Measurements from ENCODE around the gene NOVA2. TPM values are rescaled to one million over a fixed set of nuclear protein-coding genes. Genes with fewer than 3 reads are reported as not detected.

The NOVA2 gene
- total and polyA plus RNA-seq, 2 donors, result 0.09 to 1.0 TPM

- Histone ChIP-seq H3K9me3 (ENCODE audit: control insufficient read depth in 2 of 2, insufficient read depth in 1 of 2, low read length in 1 of 2) (no peaks in the 10 kb centered on the region), H3K36me3 (ENCODE audit: control insufficient read depth in 2 of 2, insufficient read depth in 2 of 2, low read length in 1 of 2) (no peaks in the 10 kb centered on the region), H3K27ac (ENCODE audit: low read depth in 1 of 2, low read length in 1 of 2) (no peak overlapping the region), H3K4me1 (ENCODE audit: control insufficient read depth in 2 of 2, insufficient read depth in 2 of 2, low read length in 2 of 2) (peaks cover 4 to 9% of the 10 kb centered on the region in 2 donors), H3K27me3 (ENCODE audit: control insufficient read depth in 2 of 2, insufficient read depth in 1 of 2, low read length in 1 of 2) (peaks cover 2% of the 10 kb centered on the region in 2 donors), H3K4me3 (ENCODE audit: low read length in 2 of 2) (peak overlapping the region in 1 of 2 donors; percentile 31)
- peak; percentile 74 to 98 (median 90) for DNase-seq (ENCODE audit: low read depth in 6 of 9, low spot score in 9 of 9)
- 12% methylated on average over 33 of the region's 33 CpGs for WGBS
These were observed 46.0 kb downstream of the NOVA2 start for GRCh38 chr19:45927565-45928261.

DNA sequence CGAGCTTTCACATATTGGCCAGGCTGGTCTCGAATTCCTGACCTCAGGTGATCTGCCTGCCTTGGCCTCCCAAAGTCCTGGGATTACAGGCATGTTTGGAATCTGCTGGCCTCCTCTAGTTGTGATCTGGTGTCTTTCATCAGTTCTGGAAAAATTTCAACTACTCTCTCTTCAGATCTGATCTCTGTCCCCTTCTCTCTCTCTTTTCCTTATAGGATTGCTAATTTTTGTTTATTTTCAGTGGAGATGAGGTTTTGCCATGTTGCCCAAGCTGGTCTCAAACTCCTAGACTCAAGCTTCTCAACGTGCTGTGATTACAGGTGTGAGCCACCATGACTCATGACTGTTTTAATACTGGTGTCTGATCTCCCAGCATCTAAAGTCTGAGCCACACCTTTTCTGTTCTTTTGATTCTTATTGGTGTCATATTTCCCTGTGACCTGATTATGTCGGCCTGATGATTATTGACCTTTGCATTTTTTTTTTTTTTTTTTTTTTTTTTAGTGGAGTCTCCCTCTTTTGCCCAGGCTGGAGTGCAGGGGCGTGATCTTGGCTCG lies 48.7 kb downstream of the NOVA2 start:
- no peak for DNase-seq (ENCODE audit: low read depth in 6 of 9, low spot score in 9 of 9)
- Histone ChIP-seq H3K4me3 (ENCODE audit: low read length in 2 of 2) (no peak overlapping the region), H3K9me3 (ENCODE audit: control insufficient read depth in 2 of 2, insufficient read depth in 1 of 2, low read length in 1 of 2) (no peaks in the 10 kb centered on the region), H3K4me1 (ENCODE audit: control insufficient read depth in 2 of 2, insufficient read depth in 2 of 2, low read length in 2 of 2) (peaks cover 4 to 9% of the 10 kb centered on the region in 2 donors), H3K36me3 (ENCODE audit: control insufficient read depth in 2 of 2, insufficient read depth in 2 of 2, low read length in 1 of 2) (no peaks in the 10 kb centered on the region), H3K27ac (ENCODE audit: low read depth in 1 of 2, low read length in 1 of 2) (no peak overlapping the region), H3K27me3 (ENCODE audit: control insufficient read depth in 2 of 2, insufficient read depth in 1 of 2, low read length in 1 of 2) (peaks cover 0 to 11% of the 10 kb centered on the region in 2 donors)
- 90% methylated on average over 6 of the region's 6 CpGs for WGBS

DNA sequence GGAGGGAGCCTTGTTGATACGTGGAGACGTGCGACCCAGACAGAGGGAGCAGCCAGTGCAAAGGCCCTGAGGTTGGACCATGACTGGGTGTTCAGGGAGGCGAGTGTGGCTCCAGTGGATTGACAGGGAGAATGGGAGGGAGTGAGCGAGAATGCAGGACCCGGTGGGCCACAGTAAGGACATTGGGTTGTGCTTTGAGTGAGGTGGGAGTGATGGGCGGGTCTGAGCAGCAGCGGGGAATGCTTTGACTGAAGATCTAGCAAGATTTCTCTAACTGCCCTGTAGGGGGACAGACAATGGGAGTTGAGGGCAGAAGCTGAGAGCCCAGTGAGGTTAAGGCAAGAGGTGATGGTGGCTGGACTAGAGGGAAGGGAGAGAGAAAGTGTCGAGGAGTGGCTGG lies 51.4 kb downstream of the NOVA2 start:
- no peak for DNase-seq (ENCODE audit: low read depth in 6 of 9, low spot score in 9 of 9)
- Histone ChIP-seq H3K36me3 (ENCODE audit: control insufficient read depth in 2 of 2, insufficient read depth in 2 of 2, low read length in 1 of 2) (no peaks in the 10 kb centered on the region), H3K4me3 (ENCODE audit: low read length in 2 of 2) (no peak overlapping the region), H3K9me3 (ENCODE audit: control insufficient read depth in 2 of 2, insufficient read depth in 1 of 2, low read length in 1 of 2) (no peaks in the 10 kb centered on the region), H3K27me3 (ENCODE audit: control insufficient read depth in 2 of 2, insufficient read depth in 1 of 2, low read length in 1 of 2) (peaks cover 3 to 23% of the 10 kb centered on the region in 2 donors), H3K4me1 (ENCODE audit: control insufficient read depth in 2 of 2, insufficient read depth in 2 of 2, low read length in 2 of 2) (no peaks in the 10 kb centered on the region), H3K27ac (ENCODE audit: low read depth in 1 of 2, low read length in 1 of 2) (no peak overlapping the region)
- 69% methylated on average over 9 of the region's 9 CpGs for WGBS

DNA sequence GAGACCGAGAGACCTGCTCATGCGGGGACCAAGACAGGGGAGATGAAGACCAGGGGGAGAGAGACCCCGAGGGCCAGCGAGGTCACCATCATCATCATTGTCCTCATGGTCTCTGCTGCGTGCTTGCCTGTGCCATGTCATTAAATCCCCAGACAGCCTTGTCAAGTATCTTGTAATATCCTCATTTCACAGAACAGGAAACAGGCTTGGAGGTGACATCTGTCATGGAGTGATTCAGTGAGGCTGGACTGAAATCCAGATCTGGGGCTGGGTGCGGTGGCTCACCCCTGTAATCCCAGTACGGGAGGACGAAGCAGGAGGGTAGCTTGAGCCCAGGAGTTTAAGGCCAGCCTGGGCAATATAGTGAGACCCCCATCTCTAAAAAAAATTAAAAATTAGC lies 53.2 kb downstream of the NOVA2 start:
- peaks cover 3 to 23% of the 10 kb centered on the region in 2 donors for H3K27me3 ChIP-seq (ENCODE audit: control insufficient read depth in 2 of 2, insufficient read depth in 1 of 2, low read length in 1 of 2)
- no peaks in the 10 kb centered on the region for H3K9me3 ChIP-seq (ENCODE audit: control insufficient read depth in 2 of 2, insufficient read depth in 1 of 2, low read length in 1 of 2)
- H3K27ac ChIP-seq (ENCODE audit: low read depth in 1 of 2, low read length in 1 of 2), result no peak overlapping the region
- 79% methylated on average over 8 of the region's 8 CpGs for WGBS
- DNase-seq (ENCODE audit: low read depth in 6 of 9, low spot score in 9 of 9), result no peak
- no peaks in the 10 kb centered on the region for H3K4me1 ChIP-seq (ENCODE audit: control insufficient read depth in 2 of 2, insufficient read depth in 2 of 2, low read length in 2 of 2)
- no peak overlapping the region for H3K4me3 ChIP-seq (ENCODE audit: low read length in 2 of 2)
- H3K36me3 ChIP-seq (ENCODE audit: control insufficient read depth in 2 of 2, insufficient read depth in 2 of 2, low read length in 1 of 2), result no peaks in the 10 kb centered on the region

DNA sequence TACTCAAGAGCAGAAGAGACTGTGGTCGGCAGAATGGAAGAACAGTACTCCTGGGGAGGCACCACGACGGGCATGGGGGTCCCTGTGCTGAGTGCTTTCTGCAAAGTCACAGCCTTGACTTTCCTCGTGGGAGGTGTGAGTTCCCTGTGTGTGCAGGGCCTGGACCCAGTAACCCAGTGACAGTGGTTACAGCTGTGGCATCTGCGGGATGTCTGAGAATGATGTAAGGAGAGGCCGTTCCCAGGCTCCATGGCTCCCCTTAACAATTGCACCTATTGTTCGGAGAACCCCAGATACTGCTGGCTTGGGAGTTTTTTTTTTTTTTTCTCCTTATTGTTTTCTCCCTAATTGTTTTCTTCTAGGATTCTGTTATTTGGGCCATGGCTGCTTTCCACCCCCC lies 54.0 kb downstream of the NOVA2 start:
- no peaks in the 10 kb centered on the region for H3K36me3 ChIP-seq (ENCODE audit: control insufficient read depth in 2 of 2, insufficient read depth in 2 of 2, low read length in 1 of 2)
- 48% methylated on average over 7 of the region's 7 CpGs for WGBS
- DNase-seq (ENCODE audit: low read depth in 6 of 9, low spot score in 9 of 9), result no peak

DNA sequence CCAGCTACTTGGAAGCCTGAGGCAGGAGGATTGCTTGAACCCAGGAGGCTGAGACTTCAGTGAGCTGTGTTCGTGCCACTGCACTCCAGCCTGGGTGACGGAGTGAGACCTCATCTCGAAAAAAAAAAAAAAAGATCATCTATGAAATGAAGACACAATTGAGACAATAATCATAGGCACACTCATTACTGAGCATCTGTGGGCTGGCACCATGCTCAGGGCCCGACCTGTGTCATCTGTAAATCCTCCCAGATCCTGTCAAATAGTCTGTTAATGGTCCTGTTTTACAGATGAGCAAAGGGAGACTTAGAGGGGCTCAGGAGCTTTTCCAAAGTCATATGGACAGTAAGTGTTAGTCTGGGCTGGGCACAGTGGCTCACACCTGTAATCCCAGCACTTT lies 54.9 kb downstream of the NOVA2 start:
- Histone ChIP-seq H3K27me3 (ENCODE audit: control insufficient read depth in 2 of 2, insufficient read depth in 1 of 2, low read length in 1 of 2) (peaks cover 3 to 36% of the 10 kb centered on the region in 2 donors), H3K4me1 (ENCODE audit: control insufficient read depth in 2 of 2, insufficient read depth in 2 of 2, low read length in 2 of 2) (no peaks in the 10 kb centered on the region), H3K9me3 (ENCODE audit: control insufficient read depth in 2 of 2, insufficient read depth in 1 of 2, low read length in 1 of 2) (no peaks in the 10 kb centered on the region), H3K4me3 (ENCODE audit: low read length in 2 of 2) (no peak overlapping the region), H3K27ac (ENCODE audit: low read depth in 1 of 2, low read length in 1 of 2) (no peak overlapping the region), H3K36me3 (ENCODE audit: control insufficient read depth in 2 of 2, insufficient read depth in 2 of 2, low read length in 1 of 2) (no peaks in the 10 kb centered on the region)
- DNase-seq (ENCODE audit: low read depth in 6 of 9, low spot score in 9 of 9), result no peak
- WGBS, result 86% methylated on average over 4 of the region's 4 CpGs

More for the DNA sequence above, 54.0 kb downstream of the NOVA2 start:
- Histone ChIP-seq H3K4me3 (ENCODE audit: low read length in 2 of 2) (no peak overlapping the region), H3K4me1 (ENCODE audit: control insufficient read depth in 2 of 2, insufficient read depth in 2 of 2, low read length in 2 of 2) (no peaks in the 10 kb centered on the region), H3K9me3 (ENCODE audit: control insufficient read depth in 2 of 2, insufficient read depth in 1 of 2, low read length in 1 of 2) (no peaks in the 10 kb centered on the region), H3K27me3 (ENCODE audit: control insufficient read depth in 2 of 2, insufficient read depth in 1 of 2, low read length in 1 of 2) (peaks cover 3 to 27% of the 10 kb centered on the region in 2 donors), H3K27ac (ENCODE audit: low read depth in 1 of 2, low read length in 1 of 2) (no peak overlapping the region)

- H3K4me3 ChIP-seq (ENCODE audit: low read length in 2 of 2), result no peak overlapping the region
- H3K4me1 ChIP-seq (ENCODE audit: control insufficient read depth in 2 of 2, insufficient read depth in 2 of 2, low read length in 2 of 2), result no peaks in the 10 kb centered on the region
- H3K27ac ChIP-seq (ENCODE audit: low read depth in 1 of 2, low read length in 1 of 2), result no peak overlapping the region
- H3K9me3 ChIP-seq (ENCODE audit: control insufficient read depth in 2 of 2, insufficient read depth in 1 of 2, low read length in 1 of 2), result no peaks in the 10 kb centered on the region
- 65% methylated on average over 4 of the region's 4 CpGs for WGBS
- no peak for DNase-seq (ENCODE audit: low read depth in 6 of 9, low spot score in 9 of 9)
- peaks cover 3 to 40% of the 10 kb centered on the region in 2 donors for H3K27me3 ChIP-seq (ENCODE audit: control insufficient read depth in 2 of 2, insufficient read depth in 1 of 2, low read length in 1 of 2)
- no peaks in the 10 kb centered on the region for H3K36me3 ChIP-seq (ENCODE audit: control insufficient read depth in 2 of 2, insufficient read depth in 2 of 2, low read length in 1 of 2)
These were observed 56.1 kb downstream of the NOVA2 start for GRCh38 chr19:45917421-45918091.

- no peak for DNase-seq (ENCODE audit: low read depth in 6 of 9, low spot score in 9 of 9)
- 69% methylated on average over 44 of the region's 44 CpGs for WGBS
- no peak within 1 kb of the TSS for H3K27ac ChIP-seq (ENCODE audit: low read depth in 1 of 2, low read length in 1 of 2)
- H3K27me3 ChIP-seq (ENCODE audit: control insufficient read depth in 2 of 2, insufficient read depth in 1 of 2, low read length in 1 of 2), result peaks cover 6 to 30% of the 10 kb centered on the region in 2 donors
- no peaks in the 10 kb centered on the region for H3K4me1 ChIP-seq (ENCODE audit: control insufficient read depth in 2 of 2, insufficient read depth in 2 of 2, low read length in 2 of 2)
- no peak within 1 kb of the TSS for H3K4me3 ChIP-seq (ENCODE audit: low read length in 2 of 2)
- H3K36me3 ChIP-seq (ENCODE audit: control insufficient read depth in 2 of 2, insufficient read depth in 2 of 2, low read length in 1 of 2), result no peaks in the 10 kb centered on the region
- no peaks in the 10 kb centered on the region for H3K9me3 ChIP-seq (ENCODE audit: control insufficient read depth in 2 of 2, insufficient read depth in 1 of 2, low read length in 1 of 2)
These were observed 59.5 kb downstream of the NOVA2 start, which contains the start of gene NANOS2 for GRCh38 chr19:45913874-45914830. TSS of gene NANOS2 (minus strand) at chr19:45914778. CDS start at chr19:45914693, 85 bp downstream.
